Spleen (tissue), 7 donors: ENCODE data around the gene DAZAP1.
A peak's percentile ranks its signal among the peaks of the same experiment; 100 is the strongest.

Experiments
- CTCF ChIP-seq, 11 experiments: fragments of 200-600 bp in 7 of 11; fragments of 450-650 bp in 4 of 11; sonication (generic) in 4 of 11; IDR thresholded peaks in 8 of 11; conservative IDR thresholded peaks in 3 of 11; 1 replicate in 7 of 11; 2 replicates in 4 of 11; pipeline versions ENCODE4 v1.4.0 to v1.8.0; 2016 to 2021; ENCODE audit warnings: antibody characterized with exemption in 11 of 11, inconsistent platforms in 4 of 11, mild to moderate bottlenecking in 1 of 11
- POLR2A ChIP-seq, 3 donors: fragments of 450-650 bp; IDR thresholded peaks; one replicate each; pipeline ENCODE4 v1.5.1; 2017; ENCODE audit warnings: antibody characterized with exemption in 3 of 3, mild to moderate bottlenecking in 1 of 3
- POLR2AphosphoS5 ChIP-seq, 3 donors: sonication (generic); formaldehyde crosslinking; IDR thresholded peaks; one replicate each; pipeline ENCODE4 v1.5.1; 2017; ENCODE audit warnings: antibody characterized with exemption in 3 of 3
- donor health status: DM: no; HTN: no; CAD: no; lungs with moderate emphysema.
- donor health status: DM: no; HTN: no; CAD: no.
- donor health status: DM: no; HTN: no; CAD: no.

GRCh38 chr19:1474011-1474764 lies 66.8 kb downstream of the DAZAP1 start:
- TF ChIP-seq CTCF (IDR thresholded peaks at IDR 0.05 in 8 of 11, conservative IDR thresholded peaks at IDR 0.05 in 3 of 11) (no peak), POLR2A (IDR thresholded peaks at IDR 0.05) (no peak), POLR2AphosphoS5 (IDR thresholded peaks at IDR 0.05) (peak in 1 of 3 donors; percentile 16)
